SK-N-SH treated with all-trans-retinoic acid at 6 μM for 48 hours (cell line): ENCODE results near the gene USP5.
A peak's percentile ranks its signal among the peaks of the same experiment; 100 is the strongest.

ENCODE experiments used
- ATAC-seq: fragments of 200-7000 bp; cut with Tn5 transposase; 3 replicates; pipeline ENCODE4 v1.9.1; 2020; ENCODE audit warnings: mild to moderate bottlenecking, moderate library complexity
- ARNTL ChIP-seq: fragments of 450-650 bp; formaldehyde crosslinking; IDR thresholded peaks from 2 replicates; pipeline ENCODE4 v1.5.0; 2020; ENCODE audit warnings: low read depth, mild to moderate bottlenecking, moderate library complexity, borderline replicate concordance
- CREB5 ChIP-seq: fragments of 250-450 bp; sonication (Bioruptor Pico); IDR thresholded peaks from 2 replicates; pipeline ENCODE4 v1.5.1; 2020; ENCODE audit warnings: low read depth, mild to moderate bottlenecking, moderate library complexity
- CSDC2 ChIP-seq: fragments of 250-450 bp; sonication (Bioruptor Pico); IDR thresholded peaks from 2 replicates; pipeline ENCODE4 v1.5.0; 2020; ENCODE audit warnings: mild to moderate bottlenecking, moderate library complexity
- ESRRG ChIP-seq: fragments of 250-450 bp; sonication (Bioruptor Pico); IDR thresholded peaks from 2 replicates; pipeline ENCODE4 v1.6.1; 2021; ENCODE audit warnings: mild to moderate bottlenecking
- GLIS3 ChIP-seq: fragments of 250-450 bp; sonication (Bioruptor Pico); IDR thresholded peaks from 2 replicates; pipeline ENCODE4 v1.5.0; 2020; ENCODE audit warnings: mild to moderate bottlenecking, moderate library complexity
- ISL1 ChIP-seq: fragments of 250-450 bp; sonication (Bioruptor Pico); IDR thresholded peaks from 2 replicates; pipeline ENCODE4 v2.1.2; 2022; ENCODE audit warnings: mild to moderate bottlenecking, moderate library complexity
- POU6F1 ChIP-seq: fragments of 250-450 bp; sonication (Bioruptor Pico); IDR thresholded peaks from 2 replicates; pipeline ENCODE4 v1.8.0; 2021; ENCODE audit warnings: low read depth, mild to moderate bottlenecking, moderate library complexity, borderline replicate concordance
- SNAI2 ChIP-seq: fragments of 250-450 bp; sonication (Bioruptor Pico); IDR thresholded peaks from 2 replicates; pipeline ENCODE4 v1.5.0; 2020; ENCODE audit warnings: mild to moderate bottlenecking, moderate library complexity
- TCF4 ChIP-seq: fragments of 250-450 bp; sonication (Bioruptor Pico); IDR thresholded peaks from 2 replicates; pipeline ENCODE4 v1.8.0; 2021; ENCODE audit warnings: mild to moderate bottlenecking, moderate library complexity, borderline replicate concordance
- TOX ChIP-seq: fragments of 250-450 bp; sonication (Bioruptor Pico); IDR thresholded peaks from 2 replicates; pipeline ENCODE4 v1.8.0; 2021; ENCODE audit warnings: mild to moderate bottlenecking, moderate library complexity, borderline replicate concordance
- ZC3H10 ChIP-seq: fragments of 250-450 bp; sonication (Bioruptor Pico); IDR thresholded peaks from 2 replicates; pipeline ENCODE4 v1.5.1; 2021; ENCODE audit warnings: mild to moderate bottlenecking, moderate library complexity
- ZFP3 ChIP-seq: fragments of 250-450 bp; sonication (Bioruptor Pico); IDR thresholded peaks from 2 replicates; pipeline ENCODE4 v1.5.0; 2020; ENCODE audit warnings: mild to moderate bottlenecking, moderate library complexity
- ZFP30 ChIP-seq: fragments of 450-650 bp; formaldehyde crosslinking; IDR thresholded peaks from 2 replicates; pipeline ENCODE4 v1.5.0; 2022; ENCODE audit warnings: mild to moderate bottlenecking, moderate library complexity
- ZNF565 ChIP-seq: fragments of 450-650 bp; formaldehyde crosslinking; conservative IDR thresholded peaks from 2 replicates; pipeline ENCODE4 v1.5.0; 2020; ENCODE audit warnings: low read depth, mild to moderate bottlenecking, moderate library complexity
- ZNF70 ChIP-seq: fragments of 450-650 bp; formaldehyde crosslinking; IDR thresholded peaks from 2 replicates; pipeline ENCODE4 v1.5.0; 2020; ENCODE audit warnings: mild to moderate bottlenecking, moderate library complexity
- TF ChIP-seq, protein P1 (sequence below): fragments of 250-450 bp; sonication (Bioruptor Pico); IDR thresholded peaks from 2 replicates; pipeline ENCODE4 v1.5.1; 2021; ENCODE audit warnings: mild to moderate bottlenecking, moderate library complexity
- TF ChIP-seq, protein P2 (sequence below): fragments of 250-450 bp; sonication (Bioruptor Pico); IDR thresholded peaks from 2 replicates; pipeline ENCODE4 v1.5.0; 2020; ENCODE audit warnings: mild to moderate bottlenecking, moderate library complexity
- TF ChIP-seq, protein P3 (sequence below): fragments of 250-450 bp; sonication (Bioruptor Pico); IDR thresholded peaks from 2 replicates; pipeline ENCODE4 v1.8.0; 2020; ENCODE audit warnings: mild to moderate bottlenecking, moderate library complexity, borderline replicate concordance

Gene USP5

DNA sequence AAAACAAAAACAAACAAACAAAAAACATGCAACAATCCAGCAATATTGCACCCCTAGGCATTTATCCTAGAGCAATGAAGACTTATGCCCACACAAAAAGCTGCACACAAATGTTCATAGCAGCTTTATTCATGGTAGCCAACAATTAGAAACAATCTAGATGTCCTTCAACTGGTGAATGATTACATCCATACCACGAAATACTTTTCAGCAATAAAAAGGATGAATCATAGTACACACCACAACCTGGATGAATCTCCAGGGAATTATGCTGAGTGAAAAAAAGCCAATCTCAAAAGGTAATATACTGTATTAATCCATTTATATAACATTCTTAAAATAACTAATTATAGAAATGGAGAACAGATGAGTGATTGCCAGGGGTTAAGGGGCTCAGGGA is 44.8 kb upstream of the USP5 start:
- TF ChIP-seq CSDC2 = no peak
- ATAC-seq = no peak

GRCh38 chr12:6809056-6809455 is 42.9 kb upstream of the USP5 start:
- TF ChIP-seq, protein P1, sequence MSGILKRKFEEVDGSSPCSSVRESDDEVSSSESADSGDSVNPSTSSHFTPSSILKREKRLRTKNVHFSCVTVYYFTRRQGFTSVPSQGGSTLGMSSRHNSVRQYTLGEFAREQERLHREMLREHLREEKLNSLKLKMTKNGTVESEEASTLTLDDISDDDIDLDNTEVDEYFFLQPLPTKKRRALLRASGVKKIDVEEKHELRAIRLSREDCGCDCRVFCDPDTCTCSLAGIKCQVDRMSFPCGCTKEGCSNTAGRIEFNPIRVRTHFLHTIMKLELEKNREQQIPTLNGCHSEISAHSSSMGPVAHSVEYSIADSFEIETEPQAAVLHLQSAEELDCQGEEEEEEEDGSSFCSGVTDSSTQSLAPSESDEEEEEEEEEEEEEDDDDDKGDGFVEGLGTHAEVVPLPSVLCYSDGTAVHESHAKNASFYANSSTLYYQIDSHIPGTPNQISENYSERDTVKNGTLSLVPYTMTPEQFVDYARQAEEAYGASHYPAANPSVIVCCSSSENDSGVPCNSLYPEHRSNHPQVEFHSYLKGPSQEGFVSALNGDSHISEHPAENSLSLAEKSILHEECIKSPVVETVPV (CRISPR knock-in tag) = no peak
- TF ChIP-seq GLIS3 (CRISPR knock-in tag) = no peak
- TF ChIP-seq CREB5 = no peak
- TF ChIP-seq ARNTL (CRISPR knock-in tag) = no peak
- TF ChIP-seq ZNF565 (CRISPR knock-in tag) = no peak
- no peak for TF ChIP-seq TOX (CRISPR knock-in tag)
- TF ChIP-seq ZFP30 (CRISPR knock-in tag) = no peak
- TF ChIP-seq SNAI2 (CRISPR knock-in tag) = no peak
- TF ChIP-seq ZNF70 (CRISPR knock-in tag) = no peak
- TF ChIP-seq, protein P2, sequence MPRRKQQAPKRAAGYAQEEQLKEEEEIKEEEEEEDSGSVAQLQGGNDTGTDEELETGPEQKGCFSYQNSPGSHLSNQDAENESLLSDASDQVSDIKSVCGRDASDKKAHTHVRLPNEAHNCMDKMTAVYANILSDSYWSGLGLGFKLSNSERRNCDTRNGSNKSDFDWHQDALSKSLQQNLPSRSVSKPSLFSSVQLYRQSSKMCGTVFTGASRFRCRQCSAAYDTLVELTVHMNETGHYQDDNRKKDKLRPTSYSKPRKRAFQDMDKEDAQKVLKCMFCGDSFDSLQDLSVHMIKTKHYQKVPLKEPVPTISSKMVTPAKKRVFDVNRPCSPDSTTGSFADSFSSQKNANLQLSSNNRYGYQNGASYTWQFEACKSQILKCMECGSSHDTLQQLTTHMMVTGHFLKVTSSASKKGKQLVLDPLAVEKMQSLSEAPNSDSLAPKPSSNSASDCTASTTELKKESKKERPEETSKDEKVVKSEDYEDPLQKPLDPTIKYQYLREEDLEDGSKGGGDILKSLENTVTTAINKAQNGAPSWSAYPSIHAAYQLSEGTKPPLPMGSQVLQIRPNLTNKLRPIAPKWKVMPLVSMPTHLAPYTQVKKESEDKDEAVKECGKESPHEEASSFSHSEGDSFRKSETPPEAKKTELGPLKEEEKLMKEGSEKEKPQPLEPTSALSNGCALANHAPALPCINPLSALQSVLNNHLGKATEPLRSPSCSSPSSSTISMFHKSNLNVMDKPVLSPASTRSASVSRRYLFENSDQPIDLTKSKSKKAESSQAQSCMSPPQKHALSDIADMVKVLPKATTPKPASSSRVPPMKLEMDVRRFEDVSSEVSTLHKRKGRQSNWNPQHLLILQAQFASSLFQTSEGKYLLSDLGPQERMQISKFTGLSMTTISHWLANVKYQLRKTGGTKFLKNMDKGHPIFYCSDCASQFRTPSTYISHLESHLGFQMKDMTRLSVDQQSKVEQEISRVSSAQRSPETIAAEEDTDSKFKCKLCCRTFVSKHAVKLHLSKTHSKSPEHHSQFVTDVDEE (CRISPR knock-in tag) = no peak
- no peak for TF ChIP-seq TCF4 (CRISPR knock-in tag)
- TF ChIP-seq ISL1 (CRISPR knock-in tag) = no peak
- TF ChIP-seq CSDC2 = no peak
- no peak for ATAC-seq

GRCh38 chr12:6810758-6811157 is 41.2 kb upstream of the USP5 start:
- TF ChIP-seq ZNF565 (CRISPR knock-in tag) (no peak), GLIS3 (CRISPR knock-in tag) (no peak), ESRRG (no peak), TOX (CRISPR knock-in tag) (no peak), ZFP30 (CRISPR knock-in tag) (no peak), POU6F1 (CRISPR knock-in tag) (no peak), ZFP3 (CRISPR knock-in tag) (no peak), CSDC2 (no peak), ARNTL (CRISPR knock-in tag) (no peak), ZC3H10 (CRISPR knock-in tag) (no peak)
- TF ChIP-seq, protein P1 (CRISPR knock-in tag) = no peak
- TF ChIP-seq, protein P3, sequence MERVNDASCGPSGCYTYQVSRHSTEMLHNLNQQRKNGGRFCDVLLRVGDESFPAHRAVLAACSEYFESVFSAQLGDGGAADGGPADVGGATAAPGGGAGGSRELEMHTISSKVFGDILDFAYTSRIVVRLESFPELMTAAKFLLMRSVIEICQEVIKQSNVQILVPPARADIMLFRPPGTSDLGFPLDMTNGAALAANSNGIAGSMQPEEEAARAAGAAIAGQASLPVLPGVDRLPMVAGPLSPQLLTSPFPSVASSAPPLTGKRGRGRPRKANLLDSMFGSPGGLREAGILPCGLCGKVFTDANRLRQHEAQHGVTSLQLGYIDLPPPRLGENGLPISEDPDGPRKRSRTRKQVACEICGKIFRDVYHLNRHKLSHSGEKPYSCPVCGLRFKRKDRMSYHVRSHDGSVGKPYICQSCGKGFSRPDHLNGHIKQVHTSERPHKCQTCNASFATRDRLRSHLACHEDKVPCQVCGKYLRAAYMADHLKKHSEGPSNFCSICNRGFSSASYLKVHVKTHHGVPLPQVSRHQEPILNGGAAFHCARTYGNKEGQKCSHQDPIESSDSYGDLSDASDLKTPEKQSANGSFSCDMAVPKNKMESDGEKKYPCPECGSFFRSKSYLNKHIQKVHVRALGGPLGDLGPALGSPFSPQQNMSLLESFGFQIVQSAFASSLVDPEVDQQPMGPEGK (CRISPR knock-in tag) = no peak
- TF ChIP-seq, all 23 proteins: peak for 0
- ATAC-seq = peak; percentile 31; the same call in 2 of the 3 replicates
